SU-DHL-6 (cell line): Measurements from ENCODE around the gene RASGRP3.
A peak's percentile ranks its signal among the peaks of the same experiment; 100 is the strongest.
"Not testable (repeated sequence)": the region's sequence is repeated elsewhere in the genome, so short reads cannot be mapped to it uniquely, and the experiment has no call there.

Experiments used
- H2AFZ ChIP-seq: fragments of 200-600 bp; sonication (generic); 2 replicates; pipeline ENCODE4 v1.6.1; 2014; ENCODE audit warnings: low read depth, mild to moderate bottlenecking, moderate library complexity, mixed read lengths, antibody characterized with exemption, low read length; ENCODE audit not compliant: severe bottlenecking
- H3F3A ChIP-seq: fragments of 200-600 bp; shearing (Covaris generic); 2 replicates; pipeline ENCODE4 v1.6.0; 2016; ENCODE audit warnings: antibody characterized with exemption, mild to moderate bottlenecking; ENCODE audit not compliant: insufficient read depth
- H3K27ac ChIP-seq: fragments of 200-600 bp; sonication (generic); 2 replicates; pipeline ENCODE4 v1.5.1; 2016; ENCODE audit warnings: low read depth, mild to moderate bottlenecking, low read length, moderate library complexity, mixed read lengths
- H3K27me3 ChIP-seq: fragments of 200-600 bp; sonication (generic), shearing (Covaris generic); 2 replicates; pipeline ENCODE4 v1.6.0; 2014; ENCODE audit warnings: mild to moderate bottlenecking, low read length
- H3K36me3 ChIP-seq: fragments of 200-600 bp; sonication (generic); 2 replicates; pipeline ENCODE4 v1.6.1; 2014; ENCODE audit warnings: mild to moderate bottlenecking, low read length, mixed read lengths
- H3K4me2 ChIP-seq: fragments of 300-600, 200-600 bp; shearing (Covaris generic), sonication (generic); 2 replicates; pipeline ENCODE4 v1.6.0; 2014; ENCODE audit warnings: low read length, low read depth, mild to moderate bottlenecking; ENCODE audit not compliant: poor library complexity, severe bottlenecking
- H3K4me3 ChIP-seq: fragments of 200-600 bp; sonication (generic); 2 replicates; pipeline ENCODE4 v1.5.1; 2014; ENCODE audit warnings: antibody characterized with exemption, low read length, mild to moderate bottlenecking, mixed read lengths; ENCODE audit not compliant: insufficient read depth, poor library complexity, severe bottlenecking
- H3K79me2 ChIP-seq: fragments of 200-600 bp; sonication (generic); 2 replicates; pipeline ENCODE4 v1.6.1; 2014; ENCODE audit warnings: mild to moderate bottlenecking, low read length, moderate library complexity; ENCODE audit not compliant: insufficient read depth
- H3K9ac ChIP-seq: fragments of 200-600 bp; sonication (generic); 2 replicates; pipeline ENCODE4 v1.7.0; 2014; ENCODE audit warnings: mild to moderate bottlenecking, low read length
- H3K9me2 ChIP-seq: fragments of 200-600 bp; sonication (generic); replicated peaks from 2 replicates; pipeline ENCODE4 v1.6.1; 2014; ENCODE audit warnings: low read length; ENCODE audit not compliant: insufficient read depth
- H3K9me3 ChIP-seq: fragments of 200-600 bp; sonication (generic); 2 replicates; pipeline ENCODE4 v1.6.1; 2014; ENCODE audit warnings: low read length, mixed read lengths; ENCODE audit not compliant: insufficient read depth
- H4K20me1 ChIP-seq: fragments of 200-600 bp; sonication (generic); 2 replicates; pipeline ENCODE4 v1.6.1; 2014; ENCODE audit warnings: low read depth, mild to moderate bottlenecking, antibody characterized with exemption, low read length, moderate library complexity, mixed read lengths
- CTCF ChIP-seq: fragments of 200-600 bp; sonication (generic); IDR thresholded peaks from one replicate; pipeline ENCODE4 v1.5.1; 2017; ENCODE audit warnings: antibody characterized with exemption, mild to moderate bottlenecking, low read length, moderate library complexity; ENCODE audit not compliant: insufficient read depth, poor library complexity, severe bottlenecking
- EZH2phosphoT487 ChIP-seq: fragments of 200-600 bp; sonication (generic), shearing (Covaris generic); conservative IDR thresholded peaks from 2 replicates; pipeline ENCODE4 v1.6.1; 2018; ENCODE audit warnings: mild to moderate bottlenecking, antibody characterized with exemption, low read length, moderate library complexity, mixed read lengths

The RASGRP3 gene

GRCh38 chr2:33457556-33458247 lies 18.7 kb upstream of the RASGRP3 start:
- Histone ChIP-seq H4K20me1 (no peaks in the 10 kb centered on the region), H2AFZ (no peak overlapping the region), H3F3A (no peaks in the 10 kb centered on the region), H3K9ac (no peak overlapping the region), H3K27ac (no peak overlapping the region), H3K79me2 (no peaks in the 10 kb centered on the region), H3K27me3 (no peaks in the 10 kb centered on the region), H3K9me2 (no peaks in the 10 kb centered on the region), H3K9me3 (no peaks in the 10 kb centered on the region), H3K4me2 (peak overlapping the region; percentile 4), H3K4me3 (no peak overlapping the region), H3K36me3 (no peaks in the 10 kb centered on the region)
- TF ChIP-seq CTCF: no peak
- no peak for TF ChIP-seq EZH2phosphoT487

- Histone ChIP-seq H3K4me3 (no peak overlapping the region), H3K79me2 (no peaks in the 10 kb centered on the region)
Measured at GRCh38 chr2:33458248-33458819, 18.1 kb upstream of the RASGRP3 start.

GRCh38 chr2:33459745-33460144 lies 16.7 kb upstream of the RASGRP3 start:
- Histone ChIP-seq H3K4me3 (no peak overlapping the region), H3K9me2 (no peaks in the 10 kb centered on the region)
- TF ChIP-seq EZH2phosphoT487 (no peak), CTCF (no peak)

More at GRCh38 chr2:33458248-33458819, 18.1 kb upstream of the RASGRP3 start:
- H4K20me1 ChIP-seq: no peaks in the 10 kb centered on the region
- no peaks in the 10 kb centered on the region for H3F3A ChIP-seq
- H3K9me2 ChIP-seq: no peaks in the 10 kb centered on the region
- H3K4me2 ChIP-seq: peak overlapping the region; percentile 4
- H3K9ac ChIP-seq: no peak overlapping the region
- no peak overlapping the region for H3K27ac ChIP-seq
- no peak for TF ChIP-seq CTCF
- TF ChIP-seq EZH2phosphoT487: no peak
- no peak overlapping the region for H2AFZ ChIP-seq
- H3K27me3 ChIP-seq: no peaks in the 10 kb centered on the region
- H3K9me3 ChIP-seq: no peaks in the 10 kb centered on the region
- no peaks in the 10 kb centered on the region for H3K36me3 ChIP-seq

GRCh38 chr2:33462512-33462911 lies 13.9 kb upstream of the RASGRP3 start:
- H3K27me3 ChIP-seq, H3K27ac ChIP-seq, H3F3A ChIP-seq, H3K79me2 ChIP-seq, H3K9me3 ChIP-seq, H3K4me3 ChIP-seq, H3K4me2 ChIP-seq, H3K36me3 ChIP-seq, H2AFZ ChIP-seq, H4K20me1 ChIP-seq, H3K9ac ChIP-seq, H3K9me2 ChIP-seq: not testable (repeated sequence)

More at GRCh38 chr2:33459745-33460144, 16.7 kb upstream of the RASGRP3 start:
- no peaks in the 10 kb centered on the region for H3K9me3 ChIP-seq
- no peaks in the 10 kb centered on the region for H4K20me1 ChIP-seq
- no peak overlapping the region for H3K4me2 ChIP-seq
- H3K79me2 ChIP-seq: no peaks in the 10 kb centered on the region
- no peaks in the 10 kb centered on the region for H3K36me3 ChIP-seq
- no peaks in the 10 kb centered on the region for H3F3A ChIP-seq
- H3K9ac ChIP-seq: no peak overlapping the region
- no peak overlapping the region for H3K27ac ChIP-seq
- no peaks in the 10 kb centered on the region for H3K27me3 ChIP-seq
- H2AFZ ChIP-seq: no peak overlapping the region
